ENCODE measurements around the gene ERMP1.

ERMP1 gene

GRCh38 chr9:5851445-5851844, 18.5 kb upstream of the ERMP1 start:
- TF ChIP-seq MYC (IDR thresholded peaks at IDR 0.05; ENCODE audit: low read depth, low read length) = peak; percentile 63
- TF ChIP-seq, protein P1, sequence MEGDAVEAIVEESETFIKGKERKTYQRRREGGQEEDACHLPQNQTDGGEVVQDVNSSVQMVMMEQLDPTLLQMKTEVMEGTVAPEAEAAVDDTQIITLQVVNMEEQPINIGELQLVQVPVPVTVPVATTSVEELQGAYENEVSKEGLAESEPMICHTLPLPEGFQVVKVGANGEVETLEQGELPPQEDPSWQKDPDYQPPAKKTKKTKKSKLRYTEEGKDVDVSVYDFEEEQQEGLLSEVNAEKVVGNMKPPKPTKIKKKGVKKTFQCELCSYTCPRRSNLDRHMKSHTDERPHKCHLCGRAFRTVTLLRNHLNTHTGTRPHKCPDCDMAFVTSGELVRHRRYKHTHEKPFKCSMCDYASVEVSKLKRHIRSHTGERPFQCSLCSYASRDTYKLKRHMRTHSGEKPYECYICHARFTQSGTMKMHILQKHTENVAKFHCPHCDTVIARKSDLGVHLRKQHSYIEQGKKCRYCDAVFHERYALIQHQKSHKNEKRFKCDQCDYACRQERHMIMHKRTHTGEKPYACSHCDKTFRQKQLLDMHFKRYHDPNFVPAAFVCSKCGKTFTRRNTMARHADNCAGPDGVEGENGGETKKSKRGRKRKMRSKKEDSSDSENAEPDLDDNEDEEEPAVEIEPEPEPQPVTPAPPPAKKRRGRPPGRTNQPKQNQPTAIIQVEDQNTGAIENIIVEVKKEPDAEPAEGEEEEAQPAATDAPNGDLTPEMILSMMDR (IDR thresholded peaks at IDR 0.05; ENCODE audit: low read depth, low read length) = peak; percentile 13
- no peak for TF ChIP-seq POLR2A (IDR thresholded peaks at IDR 0.05; ENCODE audit: extremely low read depth, insufficient read length)
- TF ChIP-seq, protein P2, sequence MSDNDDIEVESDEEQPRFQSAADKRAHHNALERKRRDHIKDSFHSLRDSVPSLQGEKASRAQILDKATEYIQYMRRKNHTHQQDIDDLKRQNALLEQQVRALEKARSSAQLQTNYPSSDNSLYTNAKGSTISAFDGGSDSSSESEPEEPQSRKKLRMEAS (IDR thresholded peaks at IDR 0.05; ENCODE audit: low read depth, low read length) = peak; percentile 72; the same call in 1 of the 2 replicates
- H3K4me3 ChIP-seq (ENCODE audit: low read depth, low read length) = no peak overlapping the region
- peak; percentile 99 for DNase-seq (ENCODE audit: low read depth)

DNA sequence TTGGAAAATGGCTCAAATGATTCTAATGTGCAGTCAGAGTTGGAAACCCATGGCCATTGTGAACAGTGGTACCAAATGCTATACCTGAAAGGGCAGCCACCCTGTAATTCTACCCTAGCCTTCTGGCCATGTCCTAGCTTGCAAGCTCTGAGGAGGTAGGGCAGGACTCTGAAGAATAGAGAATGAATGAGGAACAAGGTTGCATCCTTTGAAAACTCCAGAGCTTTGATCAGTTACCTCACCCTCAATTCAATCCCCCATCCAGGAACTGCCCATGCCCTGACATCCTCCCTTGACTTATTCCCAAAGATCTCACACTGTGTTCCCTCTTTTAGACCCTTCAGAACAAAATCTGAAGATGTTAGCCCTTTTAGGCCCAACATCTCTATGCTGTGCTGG, 17.8 kb upstream of the ERMP1 start:
- H3K4me3 ChIP-seq (ENCODE audit: low read depth, low read length) = no peak overlapping the region
- TF ChIP-seq, protein P1 (IDR thresholded peaks at IDR 0.05; ENCODE audit: low read depth, low read length) = no peak
- TF ChIP-seq MYC (IDR thresholded peaks at IDR 0.05; ENCODE audit: low read depth, low read length) (no peak), POLR2A (IDR thresholded peaks at IDR 0.05; ENCODE audit: extremely low read depth, insufficient read length) (no peak)
- TF ChIP-seq, protein P2 (IDR thresholded peaks at IDR 0.05; ENCODE audit: low read depth, low read length) = no peak
- peak; percentile 29 for DNase-seq (ENCODE audit: low read depth)

DNA sequence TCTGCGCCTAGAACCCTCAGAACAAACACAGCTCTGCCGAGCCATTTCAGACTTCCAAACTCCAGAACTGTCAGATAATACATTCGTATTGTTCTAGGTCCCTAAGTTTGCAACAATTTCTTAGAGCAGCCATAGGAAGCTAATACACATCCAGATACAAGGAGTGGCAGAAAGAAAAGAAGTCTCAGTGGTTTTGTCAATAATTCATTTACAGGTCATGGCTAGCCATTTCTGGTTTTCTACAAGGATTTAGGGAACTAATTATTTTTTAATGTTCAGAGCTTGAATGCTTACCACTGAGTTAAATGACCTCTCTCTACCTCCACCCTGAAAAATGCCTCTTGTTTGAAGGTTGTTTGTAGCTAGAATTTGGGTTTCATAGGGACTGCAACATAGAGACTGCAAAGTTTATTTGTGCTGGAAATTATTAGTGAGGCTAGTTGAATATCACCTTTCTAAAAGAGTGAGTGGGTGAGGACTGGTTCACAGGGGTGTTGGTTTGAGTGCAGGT, 15.5 kb upstream of the ERMP1 start:
- TF ChIP-seq, protein P2 (IDR thresholded peaks at IDR 0.05; ENCODE audit: low read depth, low read length) = no peak
- TF ChIP-seq, protein P1 (IDR thresholded peaks at IDR 0.05; ENCODE audit: low read depth, low read length) = no peak
- no peak for TF ChIP-seq MYC (IDR thresholded peaks at IDR 0.05; ENCODE audit: low read depth, low read length)
- TF ChIP-seq POLR2A (IDR thresholded peaks at IDR 0.05; ENCODE audit: extremely low read depth, insufficient read length) = no peak
- DNase-seq (ENCODE audit: low read depth) = no peak
- H3K4me3 ChIP-seq (ENCODE audit: low read depth, low read length) = no peak overlapping the region

GRCh38 chr9:5846501-5846921, 13.6 kb upstream of the ERMP1 start:
- peak; percentile 63 for DNase-seq (ENCODE audit: low read depth)

GRCh38 chr9:5846096-5846495, 13.2 kb upstream of the ERMP1 start:
- H3K4me3 ChIP-seq (ENCODE audit: low read depth, low read length) = no peak overlapping the region
- TF ChIP-seq, protein P1 (IDR thresholded peaks at IDR 0.05; ENCODE audit: low read depth, low read length) = no peak
- no peak for TF ChIP-seq MYC (IDR thresholded peaks at IDR 0.05; ENCODE audit: low read depth, low read length)
- TF ChIP-seq, protein P2 (IDR thresholded peaks at IDR 0.05; ENCODE audit: low read depth, low read length) = no peak
- no peak for TF ChIP-seq POLR2A (IDR thresholded peaks at IDR 0.05; ENCODE audit: extremely low read depth, insufficient read length)
- DNase-seq (ENCODE audit: low read depth) = peak; percentile 50

More at GRCh38 chr9:5846501-5846921, 13.6 kb upstream of the ERMP1 start:
- TF ChIP-seq MYC (IDR thresholded peaks at IDR 0.05; ENCODE audit: low read depth, low read length) (no peak), POLR2A (IDR thresholded peaks at IDR 0.05; ENCODE audit: extremely low read depth, insufficient read length) (no peak)
- TF ChIP-seq, protein P1 (IDR thresholded peaks at IDR 0.05; ENCODE audit: low read depth, low read length) = no peak
- TF ChIP-seq, protein P2 (IDR thresholded peaks at IDR 0.05; ENCODE audit: low read depth, low read length) = no peak
- no peak overlapping the region for H3K4me3 ChIP-seq (ENCODE audit: low read depth, low read length)
